ENCODE results near the gene ABCG8. TPM values are rescaled to one million over a fixed set of nuclear protein-coding genes. Genes with fewer than 3 reads are reported as not detected.

The ABCG8 gene
- total RNA-seq, 6 experiments from 2014 or later: not detected

- TF ChIP-seq, protein P1, sequence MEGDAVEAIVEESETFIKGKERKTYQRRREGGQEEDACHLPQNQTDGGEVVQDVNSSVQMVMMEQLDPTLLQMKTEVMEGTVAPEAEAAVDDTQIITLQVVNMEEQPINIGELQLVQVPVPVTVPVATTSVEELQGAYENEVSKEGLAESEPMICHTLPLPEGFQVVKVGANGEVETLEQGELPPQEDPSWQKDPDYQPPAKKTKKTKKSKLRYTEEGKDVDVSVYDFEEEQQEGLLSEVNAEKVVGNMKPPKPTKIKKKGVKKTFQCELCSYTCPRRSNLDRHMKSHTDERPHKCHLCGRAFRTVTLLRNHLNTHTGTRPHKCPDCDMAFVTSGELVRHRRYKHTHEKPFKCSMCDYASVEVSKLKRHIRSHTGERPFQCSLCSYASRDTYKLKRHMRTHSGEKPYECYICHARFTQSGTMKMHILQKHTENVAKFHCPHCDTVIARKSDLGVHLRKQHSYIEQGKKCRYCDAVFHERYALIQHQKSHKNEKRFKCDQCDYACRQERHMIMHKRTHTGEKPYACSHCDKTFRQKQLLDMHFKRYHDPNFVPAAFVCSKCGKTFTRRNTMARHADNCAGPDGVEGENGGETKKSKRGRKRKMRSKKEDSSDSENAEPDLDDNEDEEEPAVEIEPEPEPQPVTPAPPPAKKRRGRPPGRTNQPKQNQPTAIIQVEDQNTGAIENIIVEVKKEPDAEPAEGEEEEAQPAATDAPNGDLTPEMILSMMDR (IDR thresholded peaks at IDR 0.05): no peak
- no peaks in the 10 kb centered on the region for H3K9me3 Mint-ChIP-seq
- no peak overlapping the region for H3K27ac Mint-ChIP-seq
These were observed 19.1 kb upstream of the ABCG8 start for GRCh38 chr2:43819491-43820163.

GRCh38 chr2:43822839-43823238 lies 15.9 kb upstream of the ABCG8 start:
- TF ChIP-seq, protein P1 (IDR thresholded peaks at IDR 0.05): no peak
- peaks cover 44% of the 10 kb centered on the region for H3K27me3 Mint-ChIP-seq (ENCODE audit: insufficient read depth)
- H3K4me3 Mint-ChIP-seq: no peak overlapping the region
- DNase-seq: no peak
- no peaks in the 10 kb centered on the region for H3K9me3 Mint-ChIP-seq
- H3K27ac Mint-ChIP-seq: no peak overlapping the region
- H3K4me1 Mint-ChIP-seq (ENCODE audit: low read depth): peaks cover 6% of the 10 kb centered on the region
- no peaks in the 10 kb centered on the region for H3K36me3 Mint-ChIP-seq (ENCODE audit: low read depth)

More at GRCh38 chr2:43819491-43820163, 19.1 kb upstream of the ABCG8 start:
- H3K4me3 Mint-ChIP-seq: no peak overlapping the region
- H3K4me1 Mint-ChIP-seq (ENCODE audit: low read depth): peaks cover 6% of the 10 kb centered on the region
- peaks cover 35% of the 10 kb centered on the region for H3K27me3 Mint-ChIP-seq (ENCODE audit: insufficient read depth)
- DNase-seq: no peak
- no peaks in the 10 kb centered on the region for H3K36me3 Mint-ChIP-seq (ENCODE audit: low read depth)

GRCh38 chr2:43823751-43824150 lies 15.0 kb upstream of the ABCG8 start:
- no peaks in the 10 kb centered on the region for H3K36me3 Mint-ChIP-seq (ENCODE audit: low read depth)
- H3K27me3 Mint-ChIP-seq (ENCODE audit: insufficient read depth): peaks cover 44% of the 10 kb centered on the region
- no peaks in the 10 kb centered on the region for H3K9me3 Mint-ChIP-seq
- H3K27ac Mint-ChIP-seq: no peak overlapping the region
- TF ChIP-seq, protein P1 (IDR thresholded peaks at IDR 0.05): no peak
- peaks cover 2% of the 10 kb centered on the region for H3K4me1 Mint-ChIP-seq (ENCODE audit: low read depth)
- H3K4me3 Mint-ChIP-seq: no peak overlapping the region
- DNase-seq: no peak

- TF ChIP-seq, protein P1 (IDR thresholded peaks at IDR 0.05): no peak
- H3K4me3 Mint-ChIP-seq: no peak overlapping the region
- peaks cover 48% of the 10 kb centered on the region for H3K27me3 Mint-ChIP-seq (ENCODE audit: insufficient read depth)
- DNase-seq: no peak
- no peaks in the 10 kb centered on the region for H3K4me1 Mint-ChIP-seq (ENCODE audit: low read depth)
- no peaks in the 10 kb centered on the region for H3K36me3 Mint-ChIP-seq (ENCODE audit: low read depth)
- no peaks in the 10 kb centered on the region for H3K9me3 Mint-ChIP-seq
- no peak overlapping the region for H3K27ac Mint-ChIP-seq
These were observed 14.3 kb upstream of the ABCG8 start for GRCh38 chr2:43824512-43824911.

- Mint-ChIP-seq H3K4me3 (no peak overlapping the region), H3K4me1 (ENCODE audit: low read depth) (no peaks in the 10 kb centered on the region), H3K27me3 (ENCODE audit: insufficient read depth) (peaks cover 47% of the 10 kb centered on the region), H3K9me3 (no peaks in the 10 kb centered on the region), H3K27ac (no peak overlapping the region), H3K36me3 (ENCODE audit: low read depth) (no peaks in the 10 kb centered on the region)
- TF ChIP-seq, protein P1 (IDR thresholded peaks at IDR 0.05): no peak
- DNase-seq: no peak
These were observed 13.7 kb upstream of the ABCG8 start for GRCh38 chr2:43824951-43825493.

All from HFFc6 (cell line).